Measurements from ENCODE around the gene RHCG. TPM values are rescaled to one million over a fixed set of nuclear protein-coding genes. Genes with fewer than 3 reads are reported as not detected.
A peak's percentile ranks its signal among the peaks of the same experiment; 100 is the strongest.

RHCG gene
- total RNA-seq, 2 experiments from 2014 or later, result not detected

DNA sequence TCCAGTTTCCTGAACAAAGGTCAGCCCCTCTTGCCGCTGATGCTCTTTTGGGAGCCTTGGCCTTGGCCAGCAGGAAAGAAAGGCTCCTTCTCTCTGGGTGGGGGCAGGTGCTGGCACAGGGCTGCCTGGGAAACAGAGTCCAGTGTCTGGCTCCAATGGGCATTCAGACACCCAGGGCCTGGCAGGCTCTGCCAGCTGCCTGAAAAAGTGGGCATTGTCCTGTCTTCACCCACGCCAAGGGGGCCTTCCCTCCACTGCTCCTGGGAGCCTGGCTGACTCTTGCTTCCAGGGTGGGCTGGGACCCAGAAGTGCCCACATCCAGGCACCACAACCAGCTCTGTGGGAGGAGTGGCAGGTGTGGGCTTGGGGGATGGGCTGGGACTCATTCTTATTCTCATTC is 62.7 kb downstream of the RHCG start:
- Mint-ChIP-seq H3K27me3 (peaks cover 31% of the 10 kb centered on the region), H3K9me3 (no peaks in the 10 kb centered on the region), H3K4me1 (ENCODE audit: low read depth) (peaks cover 6% of the 10 kb centered on the region), H3K27ac (no peak overlapping the region), H3K4me3 (no peak overlapping the region), H3K36me3 (no peaks in the 10 kb centered on the region)
- ChIA-PET CTCF (interaction anchor here (1.9 to 3.2 kb wide), 3 partner anchors 17 to 78 kb away, joined by 4 to 25 read pairs (median 11); no protein-coding TSS in a partner anchor), POLR2A (no interaction called here)
- intact Hi-C loops (cut with micrococcal nuclease), result loop anchor here (10.0 kb wide), 1 partner anchor 229 kb away; no protein-coding TSS in a partner anchor
- no peak for DNase-seq

GRCh38 chr15:89430530-89431341 is 65.6 kb downstream of the RHCG start:
- Mint-ChIP-seq H3K9me3 (no peaks in the 10 kb centered on the region), H3K4me3 (peak overlapping the region; percentile 69), H3K4me1 (ENCODE audit: low read depth) (peaks cover 6% of the 10 kb centered on the region), H3K27ac (no peak overlapping the region), H3K27me3 (peaks cover 19% of the 10 kb centered on the region), H3K36me3 (no peaks in the 10 kb centered on the region)
- ChIA-PET CTCF (interaction anchor here (0.6 to 5.7 kb wide), 21 partner anchors 9 to 315 kb away, joined by 3 to 185 read pairs (median 4); partner anchors contain the start of genes POLG and TICRR), POLR2A (no interaction called here)
- intact Hi-C loops (cut with micrococcal nuclease), result loop anchor here (1.0 to 10.0 kb wide), 3 partner anchors 14 to 226 kb away; no protein-coding TSS in a partner anchor
- DNase-seq, result peak; percentile 92

DNA sequence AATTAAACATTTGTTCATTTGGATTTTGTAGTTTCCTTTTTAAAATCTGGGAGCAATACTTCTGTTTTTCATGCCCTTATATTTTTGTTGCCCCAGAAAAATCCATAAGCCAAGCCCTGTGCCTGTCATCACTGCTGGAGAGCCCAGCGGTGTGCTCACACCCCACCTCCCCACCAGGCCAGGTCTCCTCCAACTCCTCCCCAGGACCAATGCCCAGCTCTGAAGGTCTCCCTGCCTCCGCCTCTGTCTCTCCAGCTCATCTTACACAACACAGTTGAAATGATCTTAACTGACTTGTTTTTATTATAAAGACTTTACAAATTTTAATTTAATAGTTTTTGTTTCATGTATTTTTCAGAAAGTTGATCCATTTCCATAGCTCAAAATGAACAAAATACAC is 66.4 kb downstream of the RHCG start:
- no peak overlapping the region for H3K4me3 Mint-ChIP-seq

DNA sequence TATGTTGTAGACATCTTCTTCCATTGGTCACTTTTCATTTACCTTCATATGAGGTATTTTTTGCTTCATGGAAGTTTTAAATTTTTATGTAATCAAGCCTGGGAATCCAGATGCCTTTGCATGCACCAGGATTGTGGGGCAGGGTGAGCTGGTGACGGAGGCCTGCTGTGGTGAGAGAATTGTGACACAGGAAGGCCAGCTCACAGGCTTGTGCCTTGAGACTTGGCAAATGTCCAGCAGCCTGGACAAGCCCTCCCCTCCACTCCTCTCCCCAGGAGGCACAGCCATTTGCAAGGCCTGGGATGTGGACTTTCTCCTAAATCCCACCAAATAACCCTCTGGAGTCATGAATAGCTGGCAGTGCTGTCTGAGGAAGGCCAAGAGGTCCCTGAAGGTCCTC is 67.4 kb downstream of the RHCG start:
- ChIA-PET CTCF (interaction anchor here (1.2 to 5.7 kb wide), 4 partner anchors 11 to 71 kb away, joined by 3 to 185 read pairs (median 28); no protein-coding TSS in a partner anchor), POLR2A (no interaction called here)
- no peaks in the 10 kb centered on the region for H3K9me3 Mint-ChIP-seq
- peaks cover 19% of the 10 kb centered on the region for H3K27me3 Mint-ChIP-seq
- no peak for DNase-seq
- H3K27ac Mint-ChIP-seq, result no peak overlapping the region
- intact Hi-C loops (cut with micrococcal nuclease), result no loop called here
- H3K4me3 Mint-ChIP-seq, result no peak overlapping the region
- H3K4me1 Mint-ChIP-seq (ENCODE audit: low read depth), result peaks cover 6% of the 10 kb centered on the region
- H3K36me3 Mint-ChIP-seq, result no peaks in the 10 kb centered on the region

More for the DNA sequence above, 66.4 kb downstream of the RHCG start:
- no peak overlapping the region for H3K27ac Mint-ChIP-seq
- POLR2A ChIA-PET, result no interaction called here
- CTCF ChIA-PET, result interaction anchor here (0.6 to 5.7 kb wide), 21 partner anchors 8 to 314 kb away, joined by 3 to 185 read pairs (median 4); partner anchors contain the start of genes POLG and TICRR
- peaks cover 18% of the 10 kb centered on the region for H3K27me3 Mint-ChIP-seq
- no peak for DNase-seq
- peaks cover 6% of the 10 kb centered on the region for H3K4me1 Mint-ChIP-seq (ENCODE audit: low read depth)
- no peaks in the 10 kb centered on the region for H3K36me3 Mint-ChIP-seq
- intact Hi-C loops (cut with micrococcal nuclease), result loop anchor here (1.0 to 10.0 kb wide), 3 partner anchors 13 to 225 kb away; no protein-coding TSS in a partner anchor
- H3K9me3 Mint-ChIP-seq, result no peaks in the 10 kb centered on the region

DNA sequence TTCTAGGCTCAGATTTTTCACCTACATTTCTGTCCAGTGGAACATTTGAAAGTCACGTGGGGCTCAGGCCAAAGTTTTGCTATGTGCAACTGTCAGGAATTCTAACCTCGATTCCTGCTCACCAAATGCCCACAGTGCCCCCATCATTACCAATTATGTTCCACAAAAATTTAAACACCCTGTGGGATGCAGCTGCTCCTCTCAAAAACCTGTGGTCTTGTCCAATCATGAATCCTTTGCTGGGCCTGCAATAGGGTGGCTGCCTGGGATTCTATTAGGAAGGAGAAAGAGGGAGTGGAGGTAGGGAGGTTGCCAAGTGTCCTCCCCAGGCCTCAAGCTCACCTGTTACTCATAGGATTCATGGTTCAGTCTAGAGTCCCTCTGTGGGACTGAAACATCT is 68.1 kb downstream of the RHCG start:
- Mint-ChIP-seq H3K9me3 (no peaks in the 10 kb centered on the region), H3K36me3 (no peaks in the 10 kb centered on the region), H3K4me1 (ENCODE audit: low read depth) (peaks cover 6% of the 10 kb centered on the region), H3K4me3 (no peak overlapping the region), H3K27me3 (peaks cover 21% of the 10 kb centered on the region), H3K27ac (no peak overlapping the region)
- intact Hi-C loops (cut with micrococcal nuclease), result no loop called here
- DNase-seq, result no peak
- CTCF ChIA-PET, result interaction anchor here (1.2 to 5.7 kb wide), 3 partner anchors 10 to 70 kb away, joined by 3 to 185 read pairs (median 51); no protein-coding TSS in a partner anchor
- POLR2A ChIA-PET, result no interaction called here

DNA sequence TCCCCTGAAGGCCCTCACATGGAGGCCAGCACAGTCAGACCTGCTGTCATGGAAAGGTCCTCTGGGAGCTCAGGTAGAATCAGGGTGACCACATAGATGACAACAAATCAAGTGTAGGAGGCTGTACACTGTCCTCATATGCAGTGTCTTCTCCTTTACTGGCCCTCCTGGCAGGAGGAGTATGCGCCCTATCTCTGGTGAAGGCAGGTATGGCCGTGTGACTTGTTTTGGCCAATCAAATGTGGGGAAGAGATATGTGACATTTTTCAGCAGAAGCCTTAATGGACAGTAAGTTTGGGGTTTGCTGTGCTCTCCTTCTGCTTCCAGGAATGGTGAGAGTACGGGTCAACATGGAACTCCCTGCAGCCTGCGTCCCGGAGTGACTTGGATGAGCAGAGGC is 69.9 kb downstream of the RHCG start:
- Mint-ChIP-seq H3K27ac (no peak overlapping the region), H3K4me1 (ENCODE audit: low read depth) (peaks cover 6% of the 10 kb centered on the region), H3K36me3 (no peaks in the 10 kb centered on the region), H3K27me3 (peaks cover 21% of the 10 kb centered on the region), H3K9me3 (no peaks in the 10 kb centered on the region), H3K4me3 (no peak overlapping the region)
- DNase-seq, result no peak
- POLR2A ChIA-PET, result no interaction called here
- CTCF ChIA-PET, result interaction anchor here (0.8 to 5.7 kb wide), 3 partner anchors 8 to 68 kb away, joined by 3 to 185 read pairs (median 3); no protein-coding TSS in a partner anchor
- intact Hi-C loops (cut with micrococcal nuclease), result no loop called here

GRCh38 chr15:89423981-89424380 is 72.4 kb downstream of the RHCG start:
- Mint-ChIP-seq H3K27ac (no peak overlapping the region), H3K27me3 (peaks cover 36% of the 10 kb centered on the region)
- CTCF ChIA-PET, result interaction anchor here (3.0 kb wide), 1 partner anchor 65 kb away, joined by 22 read pairs; no protein-coding TSS in a partner anchor

More at GRCh38 chr15:89423981-89424380, 72.4 kb downstream of the RHCG start:
- no peaks in the 10 kb centered on the region for H3K4me1 Mint-ChIP-seq (ENCODE audit: low read depth)
- POLR2A ChIA-PET, result no interaction called here
- DNase-seq, result no peak
- no peak overlapping the region for H3K4me3 Mint-ChIP-seq
- no peaks in the 10 kb centered on the region for H3K36me3 Mint-ChIP-seq
- no peaks in the 10 kb centered on the region for H3K9me3 Mint-ChIP-seq
- intact Hi-C loops (cut with micrococcal nuclease), result no loop called here

Other genes starting within 250 kb of the RHCG start
- 10 to 100 TPM; 94.8 to 97.4 TPM for gene POLG, start 161.8 kb downstream of the RHCG start, total RNA-seq
- 10 to 100 TPM; 16.8 to 18.0 TPM for gene TICRR, start 78.9 kb upstream of the RHCG start, total RNA-seq
- under 1 TPM; 0.92 to 0.95 TPM for gene KIF7, start 158.9 kb upstream of the RHCG start, total RNA-seq
- under 1 TPM; 0.17 to 0.31 TPM for gene PLIN1, start 182.8 kb upstream of the RHCG start, total RNA-seq
- gene PEX11A, start 194.2 kb upstream of the RHCG start, total RNA-seq, result 1 to 10 TPM; 2.9 to 3.1 TPM
- not detected for gene WDR93, start 194.2 kb upstream of the RHCG start, total RNA-seq

All from activated CD4-positive, alpha-beta memory T cell treated with anti-CD3 and anti-CD28 coated beads for 36 hours (primary cell).